NCI-H187 (cell line): ENCODE data around the gene CFAP221.

ENCODE experiments used
- DNase-seq, 2 experiments: peaks; one replicate each; lab custom pipeline; 2025; lab: John Stamatoyannopoulos, UW

CFAP221 gene

GRCh38 chr2:119700866-119701265 lies 156.6 kb downstream of the CFAP221 start:
- DNase-seq, result no peak

GRCh38 chr2:119701352-119701751 lies 157.1 kb downstream of the CFAP221 start:
- DNase-seq, result no peak

GRCh38 chr2:119702203-119702917 lies 158.1 kb downstream of the CFAP221 start:
- no peak for DNase-seq

DNA sequence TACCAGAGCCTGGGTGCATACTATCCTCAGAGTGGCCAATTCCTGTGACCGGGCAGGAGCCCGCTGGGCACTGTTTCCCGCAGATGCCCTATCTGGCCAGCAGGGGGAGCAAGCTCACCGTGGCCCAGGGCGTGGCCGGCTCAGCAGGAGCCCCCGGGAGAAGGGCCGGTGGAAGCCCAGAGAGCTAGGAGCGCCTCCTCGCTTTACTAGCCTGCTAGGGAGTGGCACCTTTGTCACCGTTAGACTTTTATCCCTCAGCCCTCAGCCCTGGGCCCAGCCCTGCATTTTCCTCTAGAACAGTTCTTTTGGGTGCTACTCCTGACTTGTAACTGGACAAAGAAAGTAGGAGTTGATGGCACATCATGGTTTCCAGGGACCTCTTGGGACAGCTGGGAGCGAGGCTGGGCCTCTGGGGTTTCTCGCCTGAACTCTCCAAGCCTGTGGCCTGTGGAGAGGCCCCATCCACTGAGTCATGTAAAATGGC lies 158.7 kb downstream of the CFAP221 start:
- DNase-seq, result peak in 1 of 2 experiments; percentile 12

GRCh38 chr2:119703526-119703925 lies 159.3 kb downstream of the CFAP221 start:
- DNase-seq, result no peak

GRCh38 chr2:119704670-119705120 lies 160.4 kb downstream of the CFAP221 start:
- no peak for DNase-seq

- no peak for DNase-seq
These were observed 162.0 kb downstream of the CFAP221 start for GRCh38 chr2:119706221-119706620.
